ENCODE measurements around the gene PPCS.
A peak's percentile ranks its signal among the peaks of the same experiment; 100 is the strongest.

PPCS gene
- total RNA-seq = 22.3 to 88.4 (median 62.4) reads per million in 18 experiments

DNA sequence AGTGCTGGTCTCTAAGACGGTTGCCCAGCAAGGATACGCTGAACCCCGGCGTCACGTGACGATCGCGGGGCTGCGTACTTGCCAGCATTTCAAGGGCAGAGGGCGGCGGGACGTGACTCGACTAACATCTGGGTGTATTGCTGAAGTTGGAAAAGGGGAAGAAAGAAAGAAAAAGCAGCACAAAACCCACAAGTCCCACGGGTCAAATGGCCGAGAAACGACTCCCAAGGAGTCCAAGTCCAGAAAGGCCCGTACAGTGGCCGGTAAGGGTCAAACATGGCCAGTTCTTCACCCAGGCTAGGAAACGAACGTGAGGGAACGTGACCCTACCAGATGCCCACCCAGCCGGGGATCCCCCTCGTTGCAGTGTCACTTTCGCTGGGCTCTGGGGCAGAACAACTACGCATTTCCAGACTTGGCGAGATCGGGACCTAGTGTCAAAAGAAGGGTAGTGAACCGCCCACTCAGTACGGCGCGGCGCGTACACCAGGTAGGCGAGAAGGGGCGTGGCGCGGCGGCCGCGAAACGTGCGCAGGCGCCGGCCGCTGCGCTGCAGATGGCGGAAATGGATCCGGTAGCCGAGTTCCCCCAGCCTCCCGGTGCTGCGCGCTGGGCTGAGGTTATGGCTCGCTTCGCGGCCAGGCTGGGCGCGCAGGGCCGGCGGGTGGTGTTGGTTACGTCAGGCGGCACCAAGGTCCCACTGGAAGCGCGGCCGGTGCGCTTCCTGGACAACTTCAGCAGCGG, at the start of gene PPCS, which contains the start of gene ZMYND12:
Gene PPCS, plus strand, starts transcription at position 534 of the 744 bp plus-strand sequence. Its CDS starts 23 bp downstream, at position 557.
Gene ZMYND12, minus strand, starts transcription at position 13 of the 744 bp plus-strand sequence. CDS start 25 bp downstream, outside the sequence.
- peak; percentile 88 to 95 for DNase-seq

DNA sequence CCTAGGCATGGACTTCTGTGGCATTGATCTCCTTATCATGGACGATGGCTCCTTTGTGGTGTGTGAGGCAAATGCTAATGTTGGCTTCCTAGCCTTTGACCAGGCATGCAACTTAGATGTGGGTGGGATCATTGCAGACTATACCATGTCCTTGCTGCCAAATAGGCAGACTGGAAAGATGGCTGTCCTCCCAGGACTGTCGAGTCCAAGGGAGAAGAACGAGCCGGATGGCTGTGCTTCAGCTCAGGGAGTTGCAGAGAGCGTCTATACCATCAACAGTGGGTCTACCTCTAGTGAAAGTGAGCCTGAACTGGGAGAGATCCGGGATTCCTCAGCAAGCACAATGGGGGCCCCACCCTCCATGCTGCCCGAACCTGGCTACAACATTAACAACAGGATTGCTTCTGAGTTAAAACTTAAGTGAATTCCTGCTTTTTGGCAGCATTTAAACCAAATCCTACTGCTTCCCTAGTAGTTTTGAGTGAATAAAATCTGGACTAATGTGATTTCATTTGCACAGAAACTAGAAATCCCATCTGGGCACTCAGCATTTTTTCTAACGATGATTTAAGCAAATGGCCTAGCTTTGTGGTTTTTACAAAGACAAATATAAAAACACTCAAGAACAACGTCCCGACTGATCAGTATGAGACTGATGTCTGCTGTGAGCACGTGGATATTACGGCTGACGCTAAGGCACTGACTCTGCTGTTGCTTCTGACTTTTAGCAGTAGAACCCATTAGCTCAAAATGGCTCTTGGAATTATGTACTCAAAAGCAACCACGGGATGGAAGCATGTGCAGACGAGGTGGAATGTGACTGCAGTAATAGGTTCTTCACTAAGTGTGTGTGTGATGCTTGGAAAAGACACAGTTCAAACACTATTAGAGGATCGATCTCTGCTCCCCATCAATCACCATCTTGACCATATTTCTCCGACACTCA, 41.5 kb upstream of the PPCS start:
- no peak for DNase-seq

DNA sequence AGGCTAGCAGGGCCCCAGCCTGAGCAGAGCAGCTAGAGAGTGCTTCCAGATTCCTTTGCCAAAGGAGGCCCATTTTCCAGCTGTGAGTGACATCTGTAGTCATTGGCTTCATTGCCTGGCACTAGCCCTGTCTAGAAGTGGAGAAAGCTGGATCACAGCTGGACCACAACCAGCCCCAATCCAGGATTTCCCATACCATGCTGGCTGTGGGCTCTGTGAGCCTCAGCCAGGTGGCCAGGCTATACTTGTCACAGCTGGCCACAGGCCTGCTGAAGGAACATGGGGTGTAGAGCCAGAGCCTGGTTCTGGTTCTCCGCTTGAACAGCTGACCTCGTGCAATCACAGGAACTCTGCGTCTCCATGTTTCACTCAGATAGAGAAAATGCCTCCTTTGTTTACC, 39.2 kb upstream of the PPCS start:
- DNase-seq = no peak

DNA sequence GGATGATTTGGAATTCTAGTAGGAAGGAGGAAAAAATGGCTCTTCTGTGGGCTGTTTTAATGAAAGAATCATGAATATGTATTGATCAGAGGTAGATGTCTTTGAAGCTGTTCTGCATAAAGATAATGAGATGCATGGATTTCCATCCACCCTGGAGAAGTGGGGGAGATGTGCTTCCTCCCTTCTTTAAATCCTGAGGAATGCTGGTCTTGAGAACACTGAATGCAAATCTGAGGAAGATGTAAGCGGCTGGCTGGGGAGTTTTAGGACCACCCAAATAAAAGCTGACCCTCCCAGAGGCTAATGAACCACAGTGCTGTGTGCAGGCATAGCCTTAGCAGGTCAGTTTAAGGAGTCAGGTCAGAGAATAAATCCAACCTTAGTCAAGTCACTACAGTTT, 37.8 kb upstream of the PPCS start:
- no peak for DNase-seq

DNA sequence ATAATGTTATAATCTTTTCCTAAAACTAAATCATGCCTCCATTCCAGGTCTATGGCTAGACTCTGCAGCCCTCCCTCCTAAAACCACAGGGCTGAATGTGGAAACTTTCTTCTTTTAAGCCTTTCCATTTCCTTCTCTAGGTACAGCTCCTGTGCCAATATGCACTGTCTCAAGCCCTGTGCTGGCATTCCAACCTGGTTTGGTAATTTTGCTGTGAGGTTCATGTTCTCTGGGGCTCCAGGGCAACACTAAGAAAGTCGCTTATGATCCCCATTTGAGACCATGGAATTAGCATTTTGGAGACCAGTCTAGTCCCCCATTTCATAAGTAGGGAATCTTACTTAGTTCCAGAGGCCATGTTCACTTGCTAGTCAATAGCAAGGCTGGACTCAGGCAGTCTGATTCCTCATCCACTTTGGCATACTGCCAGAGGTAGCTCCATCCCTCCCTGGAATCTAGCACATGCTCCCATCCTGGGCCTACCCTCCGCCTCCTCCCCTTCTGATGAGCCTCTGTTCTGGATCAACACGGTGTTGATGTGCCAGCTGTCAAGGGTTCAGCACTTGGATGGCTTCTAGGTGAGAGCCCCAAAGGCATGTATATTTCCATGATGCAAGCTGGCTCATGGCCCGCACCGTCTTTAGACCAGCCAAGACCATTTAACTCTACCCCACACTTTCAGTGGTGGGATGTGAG, 37.1 kb upstream of the PPCS start:
- no peak for DNase-seq

DNA sequence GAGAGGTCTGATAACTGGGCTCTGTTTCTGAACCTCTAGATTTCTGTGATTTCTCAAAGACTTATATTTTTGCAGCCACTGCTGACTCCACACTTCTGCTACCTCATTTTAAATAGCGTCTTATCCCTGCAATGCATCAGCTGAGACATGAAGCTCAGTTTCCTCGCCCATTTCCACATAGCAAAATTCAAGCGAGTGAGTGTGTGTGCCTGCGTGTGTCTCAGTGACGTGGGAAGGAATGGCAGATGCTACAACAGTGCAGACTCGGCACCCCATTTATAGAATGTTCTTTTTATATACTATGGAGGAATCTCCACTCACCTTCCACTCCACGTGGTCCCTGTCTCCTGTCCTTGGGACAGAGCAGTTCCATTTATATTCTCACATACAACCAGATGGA, 36.2 kb upstream of the PPCS start:
- no peak for DNase-seq

DNA sequence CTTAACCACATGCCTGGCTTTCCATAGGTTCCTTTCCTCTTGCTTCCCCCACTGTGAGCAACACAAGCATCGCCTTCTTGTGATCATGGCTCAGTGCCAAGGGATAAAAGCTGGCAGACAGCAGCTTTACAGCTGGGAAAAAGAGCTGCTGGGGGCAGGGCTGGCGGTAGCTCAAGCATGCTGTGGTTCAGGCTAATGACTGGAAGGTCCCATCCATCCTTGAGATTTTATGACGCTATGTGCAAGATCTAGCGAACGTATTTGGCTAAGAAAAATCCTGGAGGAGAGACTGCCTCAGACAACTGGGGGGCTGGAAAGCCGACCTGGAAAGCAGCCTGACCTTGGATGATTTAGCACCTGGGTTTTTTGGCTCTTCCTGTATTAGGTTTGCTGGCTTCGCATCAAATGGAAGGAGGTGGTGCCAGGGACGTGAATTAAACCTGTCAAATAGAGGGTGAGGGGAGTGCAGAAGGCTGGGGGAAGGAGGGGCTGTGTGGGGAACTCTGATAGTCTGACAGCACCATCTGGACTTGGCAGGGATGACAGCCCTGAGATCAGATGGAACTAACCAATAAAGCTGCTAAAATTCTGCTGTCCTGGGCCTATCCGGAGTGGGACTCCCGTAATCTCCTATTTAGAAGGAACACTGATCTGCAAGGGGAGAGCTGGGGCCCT, 35.3 kb upstream of the PPCS start:
- DNase-seq = no peak

DNA sequence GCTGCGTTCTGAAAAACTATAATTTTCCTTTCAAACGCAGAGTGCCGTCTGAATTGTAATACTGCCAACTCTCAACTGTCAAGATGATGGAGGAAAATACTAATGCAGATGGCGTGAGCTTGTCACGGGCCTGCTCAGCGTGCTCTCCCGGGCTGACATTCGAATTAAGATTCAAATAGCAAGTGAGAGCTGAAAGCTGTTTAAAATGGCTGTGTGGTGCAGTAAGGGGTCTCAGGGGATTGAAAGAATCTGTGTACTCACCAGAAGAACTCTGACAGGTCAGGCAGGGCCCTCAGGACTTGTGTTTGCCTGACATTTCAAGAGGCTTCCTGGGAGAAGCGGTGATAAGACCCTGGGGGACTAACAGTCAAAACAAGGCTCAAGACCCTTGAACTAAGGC, 33.6 kb upstream of the PPCS start:
- DNase-seq = no peak

DNA sequence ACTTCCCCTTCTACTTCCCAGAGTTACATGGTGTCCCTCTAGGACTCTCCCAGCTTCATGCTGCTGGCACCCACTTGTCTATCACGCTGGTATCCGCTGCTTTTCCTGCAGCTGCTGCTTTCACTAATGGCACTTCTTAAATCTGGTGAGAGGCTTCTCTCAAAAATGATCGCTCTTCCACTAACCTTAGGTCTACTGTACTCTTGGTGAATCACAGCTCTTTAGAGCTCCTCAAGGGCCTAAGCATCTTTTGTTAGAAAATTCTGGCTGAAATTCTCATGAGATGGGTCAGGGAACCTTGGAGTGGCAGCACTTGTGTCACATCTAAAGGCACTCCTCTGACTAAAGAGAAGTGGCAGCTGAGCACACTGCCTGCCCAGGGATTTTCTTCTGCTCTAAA, 32.7 kb upstream of the PPCS start:
- no peak for DNase-seq

DNA sequence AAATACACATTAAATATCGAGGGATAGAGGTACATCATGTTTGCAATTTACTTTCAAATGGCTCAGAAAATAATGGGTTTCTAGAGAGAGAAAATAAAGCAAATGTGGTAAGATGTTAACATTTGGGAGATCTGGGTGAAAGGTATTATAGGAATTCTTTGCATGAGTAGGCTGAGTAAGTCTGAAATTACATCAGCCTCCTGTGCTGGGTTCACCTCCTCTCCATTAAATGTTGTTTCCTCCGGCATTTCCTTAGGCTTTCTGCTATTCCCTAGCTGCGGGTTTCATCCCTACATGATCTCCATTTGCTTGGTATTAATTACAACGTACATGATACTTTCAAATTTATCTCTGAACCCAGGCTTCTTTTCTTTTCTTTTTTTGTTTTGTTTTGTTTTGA, 32.1 kb upstream of the PPCS start:
- DNase-seq = no peak

DNA sequence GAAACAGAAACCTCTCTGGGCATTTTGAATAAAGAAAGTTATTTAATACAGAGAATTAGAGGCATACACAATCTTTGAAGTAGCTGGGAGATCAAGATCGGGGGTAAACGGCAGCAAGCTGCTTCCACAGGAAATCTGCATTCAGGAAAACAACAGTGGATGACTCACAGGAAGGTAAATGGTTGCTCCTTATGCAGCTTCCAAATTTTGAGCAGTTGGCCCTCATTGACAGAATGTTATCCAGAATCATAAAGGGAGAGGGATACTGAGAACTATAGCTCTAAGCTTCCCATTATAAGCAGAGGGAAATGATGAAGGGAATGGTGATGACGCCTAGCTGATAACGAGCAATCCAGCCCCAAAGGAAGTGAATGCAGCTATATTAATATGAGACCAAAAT, 29.1 kb upstream of the PPCS start:
- no peak for DNase-seq

DNA sequence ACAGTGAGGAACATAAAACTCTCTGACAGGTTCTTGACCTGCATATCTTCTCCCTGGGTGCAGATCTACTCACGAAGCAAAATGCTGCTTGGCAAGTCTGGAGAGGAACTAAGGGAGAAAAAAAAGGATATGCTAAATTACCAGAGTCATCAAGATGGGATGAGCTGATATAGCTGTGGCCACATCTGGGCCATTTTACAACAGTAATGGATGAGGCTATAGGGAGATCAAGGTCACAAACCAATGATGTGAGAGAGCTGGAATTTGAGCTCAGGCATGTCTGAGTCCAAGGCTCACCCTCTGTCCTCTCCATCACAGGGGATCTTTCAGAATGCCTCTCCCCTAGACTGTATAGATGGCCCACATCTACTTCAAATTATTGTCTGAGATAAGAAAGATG, 26.7 kb upstream of the PPCS start:
- DNase-seq = peak in 1 of 2 donors; percentile 14

DNA sequence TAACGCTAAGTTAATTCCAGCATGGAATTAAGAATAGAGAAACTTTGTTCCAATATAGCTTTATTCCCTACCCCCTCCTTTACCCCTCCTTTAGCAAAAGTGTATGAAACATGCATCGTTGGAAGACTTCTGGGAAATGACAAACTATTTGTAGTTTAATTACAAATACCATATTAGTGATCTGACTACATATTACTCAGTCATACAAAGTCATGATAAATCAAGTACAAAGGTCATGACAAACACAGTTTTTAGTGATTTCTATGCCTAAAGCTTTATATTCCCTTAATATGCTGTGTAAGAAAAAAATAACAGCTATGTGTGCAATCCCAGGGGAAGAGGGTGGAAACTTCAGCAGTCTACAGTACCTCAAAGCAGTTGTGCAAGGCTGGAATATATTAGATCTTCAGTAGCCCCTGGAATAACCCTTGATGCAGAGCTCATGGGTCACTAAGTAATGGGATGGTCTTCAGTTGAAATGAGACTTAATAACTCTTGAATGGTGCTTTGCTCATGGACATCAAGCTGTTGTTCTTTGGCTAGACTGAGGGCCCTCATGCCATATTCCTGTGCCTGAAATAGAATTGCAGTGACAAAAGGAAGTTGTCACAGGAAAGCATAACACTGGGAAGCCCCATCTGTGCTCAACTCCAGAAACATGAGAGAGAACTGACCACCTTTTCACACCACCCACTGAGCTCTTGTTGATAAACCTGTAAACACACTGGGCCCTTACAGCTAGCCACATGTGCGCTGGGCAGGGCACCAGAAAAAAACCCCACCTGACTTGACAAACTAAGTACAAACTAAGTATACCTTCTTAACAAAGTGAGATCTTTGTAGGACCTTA, 25.8 kb upstream of the PPCS start:
- peak in 1 of 2 donors; percentile 2 for DNase-seq

DNA sequence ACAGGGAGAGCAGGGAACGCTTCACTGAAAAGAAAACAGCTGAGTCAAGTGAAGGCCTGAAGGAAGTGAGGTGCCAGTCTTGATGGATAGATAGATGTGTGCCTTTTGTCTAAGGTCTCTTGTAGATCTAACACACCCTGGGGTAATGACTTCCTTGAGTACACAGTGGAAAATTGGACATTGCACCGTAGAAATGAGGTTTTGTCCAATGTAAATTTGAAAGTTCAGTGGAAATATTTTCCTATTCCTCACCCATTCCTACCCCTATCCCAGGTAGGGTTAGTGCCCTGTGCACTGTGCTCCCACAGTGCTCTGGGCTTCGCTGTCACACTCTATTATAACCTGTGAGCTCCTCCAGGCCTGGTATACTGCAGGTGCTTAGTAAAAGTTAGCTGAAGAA, 24.8 kb upstream of the PPCS start:
- DNase-seq = no peak

DNA sequence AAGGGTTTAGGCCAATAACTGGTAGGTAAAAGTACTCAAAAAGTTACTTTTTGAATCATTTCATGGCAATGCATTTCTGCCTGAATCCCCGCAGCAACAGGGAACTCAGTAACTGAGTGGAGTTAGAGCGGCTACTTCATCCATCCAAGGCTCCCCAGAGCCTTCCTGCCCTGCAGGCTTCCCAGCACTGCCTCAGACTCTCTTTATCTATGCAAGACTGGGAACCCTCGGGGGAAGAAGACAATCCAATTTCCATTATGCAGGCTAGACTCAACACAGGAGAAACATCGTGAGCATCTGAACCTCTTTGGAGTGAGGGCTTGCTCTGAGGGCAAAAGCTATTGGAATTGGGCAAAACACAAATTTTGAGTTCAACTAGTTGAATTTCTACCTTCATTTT, 23.6 kb upstream of the PPCS start:
- DNase-seq = no peak

DNA sequence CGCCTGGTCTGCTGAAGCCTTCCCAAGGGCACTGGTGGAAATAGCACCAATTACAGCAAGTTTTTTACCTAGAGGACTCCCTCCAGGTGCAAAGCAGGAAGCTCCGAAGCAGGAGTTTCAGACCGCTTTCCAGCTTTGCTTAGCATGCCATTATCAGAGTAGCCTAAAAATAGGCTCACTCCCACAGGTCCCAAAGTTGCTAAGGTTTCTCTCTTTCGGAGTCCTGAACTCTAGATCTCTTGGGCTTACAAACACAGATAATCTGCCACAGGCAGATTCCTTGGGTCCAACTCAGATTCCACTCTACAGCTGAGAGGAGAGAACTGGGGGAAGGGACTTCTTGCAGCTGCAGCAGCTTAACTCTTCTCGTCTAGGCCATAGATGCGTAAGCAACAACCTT, 23.0 kb upstream of the PPCS start:
- DNase-seq = no peak

DNA sequence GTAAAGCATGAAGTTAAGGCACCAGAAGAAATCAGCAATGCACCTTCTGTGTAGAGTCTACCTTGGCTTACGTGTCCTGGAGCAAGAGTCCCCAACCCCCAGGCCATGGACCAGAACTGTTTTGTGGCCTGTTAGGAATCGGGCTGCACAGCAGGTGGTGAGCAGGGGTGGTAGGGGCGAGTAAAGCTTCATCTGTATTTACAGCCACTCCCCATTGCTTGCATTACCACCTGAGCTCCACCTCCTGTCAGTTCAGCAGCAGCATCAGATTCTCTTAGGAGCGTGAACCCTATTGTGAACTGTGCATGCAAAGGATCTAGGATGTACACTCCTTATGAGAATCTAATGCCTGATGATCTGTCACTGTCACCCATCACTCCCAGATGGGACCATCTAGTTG, 22.0 kb upstream of the PPCS start:
- DNase-seq = no peak

DNA sequence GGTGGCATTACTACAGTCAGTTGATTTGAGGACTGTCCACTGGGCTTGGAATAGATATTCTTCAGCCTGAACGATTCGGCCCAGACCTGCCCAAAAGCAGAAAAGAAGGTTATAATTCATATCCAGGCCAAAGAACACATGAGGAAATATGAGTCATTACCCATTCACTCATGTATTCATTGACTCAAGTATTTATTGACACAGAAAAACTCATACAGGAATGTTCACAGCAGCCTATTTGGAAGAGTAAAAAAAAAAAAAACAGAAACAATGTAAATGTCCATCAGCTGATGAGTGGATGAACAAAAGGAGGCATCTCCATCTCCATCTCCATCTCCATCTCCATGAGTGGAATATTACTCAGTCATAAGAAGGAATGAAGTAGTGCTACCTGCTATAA, 16.4 kb upstream of the PPCS start:
- DNase-seq = no peak

DNA sequence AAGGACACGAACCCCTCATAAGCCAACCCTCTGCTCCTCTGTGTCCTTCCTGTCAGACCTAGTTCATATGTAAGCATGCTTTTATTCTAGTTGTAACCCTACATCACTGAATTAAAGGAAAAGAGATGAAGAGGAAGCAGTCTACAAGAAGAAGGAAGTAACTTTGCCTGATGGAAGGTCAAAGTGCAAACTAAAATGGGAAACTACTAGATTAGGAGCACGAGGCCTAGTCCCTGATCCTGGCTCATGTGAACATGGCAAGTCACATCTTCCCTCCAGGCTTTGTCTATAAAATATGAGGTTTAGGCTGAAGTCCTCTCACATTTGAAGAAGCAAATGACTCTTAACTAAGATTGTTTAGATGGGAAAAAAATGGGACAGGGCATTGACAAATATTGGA, 13.7 kb upstream of the PPCS start:
- peak; percentile 73 to 75 for DNase-seq

DNA sequence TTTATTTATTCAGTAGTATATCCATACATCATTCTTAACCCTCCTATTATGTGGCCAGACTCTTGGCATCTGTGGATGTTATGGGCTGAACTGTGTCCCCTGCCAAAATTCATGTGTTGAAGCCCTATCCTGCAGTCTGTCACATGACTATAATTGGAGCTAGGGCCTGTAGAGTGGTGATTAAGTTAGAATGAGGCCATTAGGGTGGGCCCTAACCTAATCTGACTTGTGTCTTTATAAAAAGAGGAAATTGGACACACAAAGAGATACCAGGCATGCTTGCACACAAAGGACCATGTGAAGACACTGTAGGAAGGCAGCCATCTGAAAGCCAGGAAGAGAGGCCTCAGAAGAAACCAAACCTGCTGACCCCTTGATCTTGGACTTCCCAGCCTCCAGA, 7.1 kb upstream of the PPCS start:
- no peak for DNase-seq

DNA sequence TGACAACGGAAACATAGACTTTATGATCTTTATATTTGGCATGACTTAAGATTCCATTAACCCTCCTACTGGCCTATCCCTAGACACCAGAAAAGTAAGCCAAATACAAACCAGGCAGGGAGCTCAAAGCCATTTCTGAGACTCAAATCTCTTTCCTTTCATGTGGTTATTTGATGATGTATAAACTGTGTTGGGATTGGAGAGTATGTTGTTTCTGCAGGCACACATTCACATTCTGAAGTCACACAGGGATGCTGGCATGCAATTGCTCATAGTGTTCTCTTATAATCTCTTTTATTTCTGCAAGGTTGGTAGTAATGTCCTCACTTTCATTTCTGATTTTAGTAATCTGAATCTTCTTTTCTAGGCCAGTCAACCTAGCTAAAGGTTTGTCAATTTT, 6.3 kb upstream of the PPCS start:
- DNase-seq = no peak

DNA sequence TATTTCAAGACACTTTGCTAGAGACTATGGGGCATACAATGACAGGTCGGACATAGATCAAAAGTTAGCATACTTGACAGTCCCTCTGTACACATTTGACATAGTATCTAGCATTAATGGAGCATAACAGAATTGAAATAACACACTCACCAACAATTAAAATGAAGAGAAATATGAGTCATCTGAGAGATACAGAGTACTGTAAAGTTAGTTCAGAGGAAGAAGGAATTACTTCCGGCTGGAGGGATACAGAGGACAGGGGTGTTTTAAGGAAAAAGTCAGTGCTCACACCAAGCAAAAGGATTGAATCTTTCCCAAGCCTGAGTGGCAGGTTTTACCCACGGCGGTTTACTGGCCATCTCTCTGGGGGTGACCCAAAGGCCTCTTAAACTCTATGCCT, 3.0 kb upstream of the PPCS start:
- no peak for DNase-seq

All from inflammatory macrophage (primary cell).